Osteoblast (primary cell): ENCODE measurements around the gene GSTCD. TPM values are rescaled to one million over a fixed set of nuclear protein-coding genes. Genes with fewer than 3 reads are reported as not detected.
A peak's percentile ranks its signal among the peaks of the same experiment; 100 is the strongest.

Experiments
- DNase-seq: peaks from one replicate; pipeline ENCODE4 v3.0.0; 2011; ENCODE audit warnings: low spot score, mixed read lengths; ENCODE audit not compliant: insufficient read length; ENCODE audit errors: missing footprints
- H2AFZ ChIP-seq: 2 replicates; pipeline ENCODE4 v1.6.0; 2011; ENCODE audit warnings: mild to moderate bottlenecking, low read length
- H3K27ac ChIP-seq: 2 replicates; pipeline ENCODE4 v1.5.1; 2011; ENCODE audit warnings: mild to moderate bottlenecking, low read depth, low read length, moderate library complexity
- H3K27me3 ChIP-seq: 2 replicates; pipeline ENCODE4 v1.6.0; 2012; ENCODE audit warnings: mild to moderate bottlenecking, control low read depth, inconsistent platforms, low read length, moderate library complexity; ENCODE audit not compliant: insufficient read depth
- H3K36me3 ChIP-seq: 2 replicates; pipeline ENCODE4 v1.5.1; 2011; ENCODE audit warnings: mild to moderate bottlenecking, low read length, control low read depth, moderate library complexity; ENCODE audit not compliant: insufficient read depth
- H3K4me1 ChIP-seq: 2 replicates; pipeline ENCODE4 v1.5.1; 2011; ENCODE audit warnings: mild to moderate bottlenecking, low read length, control low read depth, moderate library complexity; ENCODE audit not compliant: insufficient read depth
- H3K4me2 ChIP-seq: 2 replicates; pipeline ENCODE4 v1.6.0; 2011; ENCODE audit warnings: mild to moderate bottlenecking, low read length; ENCODE audit not compliant: insufficient read depth
- H3K4me3 ChIP-seq: fragments of 200-600 bp; sonication (generic); 3 replicates; pipeline ENCODE4 v1.5.1; 2012; ENCODE audit warnings: mild to moderate bottlenecking, low read length, inconsistent platforms; ENCODE audit not compliant: insufficient read depth
- H3K79me2 ChIP-seq: 2 replicates; pipeline ENCODE4 v1.6.0; 2012; ENCODE audit warnings: mild to moderate bottlenecking, low read length, control low read depth, inconsistent platforms; ENCODE audit not compliant: insufficient read depth
- H3K9me3 ChIP-seq: 2 replicates; pipeline ENCODE4 v1.5.1; 2011; ENCODE audit warnings: low read depth, low read length, control low read depth
- H4K20me1 ChIP-seq: 2 replicates; pipeline ENCODE4 v1.6.0; 2012; ENCODE audit warnings: mild to moderate bottlenecking, low read length, control low read depth; ENCODE audit not compliant: insufficient read depth
- CTCF ChIP-seq: IDR thresholded peaks from 2 replicates; pipeline ENCODE4 v1.5.1; 2011; ENCODE audit warnings: mild to moderate bottlenecking, low read depth, low read length, moderate library complexity; ENCODE audit errors: extremely low read depth
- total RNA-seq: library from RNA; depleted of rRNA; stranded (reverse); fragments of >200 nt; gene quantifications from 2 replicates; pipeline ENCODE4 v1.2.3, GENCODE V29; 2012

The GSTCD gene
- total RNA-seq, 1 donor: 6.9 TPM

GRCh38 chr4:105710678-105711077, 2.1 kb downstream of the GSTCD start:
- H3K4me3 ChIP-seq: peak overlapping the region; percentile 1
- TF ChIP-seq CTCF: no peak
- no peaks in the 10 kb centered on the region for H3K9me3 ChIP-seq
- H2AFZ ChIP-seq: no peak overlapping the region
- DNase-seq: no peak
- no peaks in the 10 kb centered on the region for H4K20me1 ChIP-seq
- peaks cover 56% of the 10 kb centered on the region for H3K79me2 ChIP-seq
- peak overlapping the region; percentile 49 for H3K4me2 ChIP-seq
- H3K36me3 ChIP-seq: no peaks in the 10 kb centered on the region
- peaks cover 23% of the 10 kb centered on the region for H3K4me1 ChIP-seq
- H3K27ac ChIP-seq: no peak overlapping the region
- no peaks in the 10 kb centered on the region for H3K27me3 ChIP-seq

- Histone ChIP-seq H3K27ac (peak overlapping the region; percentile 4), H3K79me2 (peaks cover 42% of the 10 kb centered on the region), H3K4me3 (no peak overlapping the region), H2AFZ (no peak overlapping the region), H3K4me2 (no peak overlapping the region), H4K20me1 (no peaks in the 10 kb centered on the region), H3K9me3 (no peaks in the 10 kb centered on the region), H3K36me3 (no peaks in the 10 kb centered on the region), H3K4me1 (peaks cover 16% of the 10 kb centered on the region), H3K27me3 (no peaks in the 10 kb centered on the region)
- DNase-seq: no peak
- TF ChIP-seq CTCF: no peak
These were observed 4.2 kb downstream of the GSTCD start for GRCh38 chr4:105712766-105713165.

- Histone ChIP-seq H3K79me2 (peaks cover 30% of the 10 kb centered on the region), H3K4me2 (peak overlapping the region; percentile 62), H4K20me1 (no peaks in the 10 kb centered on the region), H3K4me1 (peaks cover 15% of the 10 kb centered on the region), H3K9me3 (no peaks in the 10 kb centered on the region), H3K27me3 (no peaks in the 10 kb centered on the region), H2AFZ (peak overlapping the region; percentile 47), H3K27ac (no peak overlapping the region), H3K36me3 (peaks cover under 1% of the 10 kb centered on the region), H3K4me3 (peak overlapping the region; percentile 37)
- TF ChIP-seq CTCF: no peak
- no peak for DNase-seq
These were observed 5.5 kb downstream of the GSTCD start for GRCh38 chr4:105714071-105714521.

GRCh38 chr4:105714932-105715331, 6.3 kb downstream of the GSTCD start:
- Histone ChIP-seq H3K4me3 (no peak overlapping the region), H2AFZ (no peak overlapping the region), H3K4me2 (no peak overlapping the region), H3K27me3 (no peaks in the 10 kb centered on the region), H3K36me3 (peaks cover 3% of the 10 kb centered on the region), H3K4me1 (peaks cover 9% of the 10 kb centered on the region), H3K9me3 (no peaks in the 10 kb centered on the region), H3K27ac (no peak overlapping the region), H3K79me2 (peaks cover 21% of the 10 kb centered on the region), H4K20me1 (no peaks in the 10 kb centered on the region)
- DNase-seq: no peak
- TF ChIP-seq CTCF: no peak
